Embryonic facial prominence (tissue), 1 donor: ENCODE measurements around the gene ITGAD.
"Not testable (repeated sequence)": the region's sequence is repeated elsewhere in the genome, so short reads cannot be mapped to it uniquely, and the experiment has no call there.

Experiments
- DNase-seq: peaks from one replicate; pipeline ENCODE4 v3.0.0-alpha.2; 2016; ENCODE audit errors: extremely low spot score

Gene ITGAD

GRCh38 chr16:31403590-31404352, 10.6 kb downstream of the ITGAD start:
- no peak for DNase-seq

DNA sequence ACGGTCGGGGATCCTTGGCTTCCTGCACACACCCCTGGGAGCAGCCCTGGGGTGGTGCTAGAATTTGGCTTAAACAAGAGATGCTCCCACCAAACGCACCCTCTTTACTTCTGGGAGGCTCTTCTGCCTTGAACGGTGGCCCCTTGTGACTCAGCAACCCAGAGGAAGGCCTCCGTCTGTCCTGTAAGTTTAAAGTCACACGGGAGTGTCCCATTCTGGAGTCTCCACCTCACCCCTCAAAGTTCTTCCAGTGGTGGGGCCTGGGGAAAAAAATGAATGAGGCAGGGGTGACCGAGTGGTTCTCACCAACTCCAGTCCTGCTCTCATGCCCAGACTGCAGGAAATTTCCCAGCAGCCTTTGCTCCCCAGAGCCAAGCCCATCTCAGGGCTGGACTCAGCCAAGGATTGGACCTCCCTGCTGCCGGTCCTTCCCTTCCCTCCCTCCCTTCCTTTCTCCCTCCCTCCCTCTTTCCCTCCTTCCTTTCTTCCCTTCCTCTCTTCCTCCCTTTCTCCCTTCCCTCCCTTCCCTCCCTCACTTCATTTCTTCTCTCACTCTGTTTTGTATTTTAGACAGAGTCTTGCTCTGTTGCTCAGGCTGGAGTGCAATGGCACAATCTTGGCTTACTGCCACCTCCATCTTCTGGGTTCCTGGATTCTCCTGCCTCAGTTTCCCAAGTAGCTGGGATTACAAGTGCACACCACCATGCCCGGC, 11.4 kb downstream of the ITGAD start:
- DNase-seq = no peak

DNA sequence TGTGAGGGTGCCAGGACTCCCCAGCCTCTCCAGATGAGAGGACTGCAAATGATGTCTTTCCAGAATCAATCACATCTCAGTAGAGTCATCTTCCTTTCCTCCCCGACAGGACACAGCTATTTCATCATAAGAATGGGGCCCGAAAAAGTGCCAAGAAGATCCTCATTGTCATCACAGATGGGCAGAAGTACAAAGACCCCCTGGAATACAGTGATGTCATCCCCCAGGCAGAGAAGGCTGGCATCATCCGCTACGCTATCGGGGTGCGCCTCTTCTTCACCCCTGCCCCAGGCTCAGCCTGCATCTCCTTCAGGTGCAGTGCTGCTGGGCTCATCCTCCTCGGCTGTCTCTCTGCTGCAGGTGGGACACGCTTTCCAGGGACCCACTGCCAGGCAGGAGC, 14.3 kb downstream of the ITGAD start:
- DNase-seq = no peak

GRCh38 chr16:31409433-31409832, 16.3 kb downstream of the ITGAD start:
- DNase-seq = no peak

DNA sequence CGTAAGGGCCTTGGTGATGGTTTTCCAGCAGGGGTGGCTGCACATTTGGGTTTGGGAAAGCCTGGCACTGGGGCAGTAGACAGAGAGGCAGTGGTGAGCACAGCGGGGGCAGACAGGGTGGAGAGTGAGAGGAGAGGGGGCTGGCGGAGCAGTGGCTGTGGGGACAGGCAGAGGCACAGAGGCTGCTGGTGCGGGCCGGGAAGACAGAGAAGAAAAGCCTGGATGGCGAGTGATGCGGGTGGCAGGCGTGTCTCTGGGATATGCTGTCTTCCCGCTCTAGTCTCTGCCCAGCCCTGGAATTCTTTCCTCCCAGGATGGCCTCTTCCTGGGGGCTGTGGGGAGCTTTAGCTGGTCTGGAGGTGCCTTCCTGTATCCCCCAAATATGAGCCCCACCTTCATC, 16.9 kb downstream of the ITGAD start:
- DNase-seq = no peak

DNA sequence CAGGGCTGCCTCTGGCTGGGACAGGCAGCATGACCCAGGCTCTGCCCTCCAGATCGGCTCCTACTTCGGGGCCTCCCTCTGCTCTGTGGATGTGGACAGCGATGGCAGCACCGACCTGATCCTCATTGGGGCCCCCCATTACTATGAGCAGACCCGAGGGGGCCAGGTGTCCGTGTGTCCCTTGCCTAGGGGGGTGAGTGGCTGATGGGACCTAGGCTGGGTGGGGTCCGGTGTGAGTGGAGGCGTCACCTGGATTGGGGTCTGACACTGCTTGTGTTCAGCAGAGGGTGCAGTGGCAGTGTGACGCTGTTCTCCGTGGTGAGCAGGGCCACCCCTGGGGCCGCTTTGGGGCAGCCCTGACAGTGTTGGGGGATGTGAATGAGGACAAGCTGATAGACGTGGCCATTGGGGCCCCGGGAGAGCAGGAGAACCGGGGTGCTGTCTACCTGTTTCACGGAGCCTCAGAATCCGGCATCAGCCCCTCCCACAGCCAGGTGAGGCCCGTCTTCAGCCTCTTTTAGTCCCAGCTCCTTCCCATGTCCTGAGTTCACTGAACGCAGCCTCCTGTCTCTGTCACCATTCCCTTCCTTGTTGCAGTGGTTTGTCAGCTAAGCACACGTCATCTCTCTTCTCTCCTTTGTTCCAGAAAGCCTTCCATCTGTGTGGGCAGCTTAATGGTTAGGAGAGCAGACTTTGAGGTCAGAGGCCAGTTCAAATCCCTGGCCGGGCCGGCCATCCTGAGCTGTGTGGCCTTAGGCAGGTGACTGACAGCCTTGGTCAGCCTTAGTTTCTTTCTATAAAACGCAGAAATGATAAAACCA, 18.1 kb downstream of the ITGAD start:
- DNase-seq = no peak

DNA sequence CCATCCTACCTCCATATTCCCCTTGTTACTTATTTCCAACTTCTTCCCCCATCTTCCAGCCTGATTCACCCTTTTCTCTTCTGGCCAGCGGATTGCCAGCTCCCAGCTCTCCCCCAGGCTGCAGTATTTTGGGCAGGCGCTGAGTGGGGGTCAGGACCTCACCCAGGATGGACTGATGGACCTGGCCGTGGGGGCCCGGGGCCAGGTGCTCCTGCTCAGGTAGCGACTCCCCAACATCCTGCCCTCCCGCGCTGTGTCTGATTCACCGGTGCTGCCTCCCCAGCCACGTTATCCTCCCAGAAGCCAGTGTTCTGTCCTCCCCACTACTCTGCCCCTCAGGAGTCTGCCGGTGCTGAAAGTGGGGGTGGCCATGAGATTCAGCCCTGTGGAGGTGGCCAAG, 19.6 kb downstream of the ITGAD start:
- DNase-seq = no peak

GRCh38 chr16:31413381-31413780, 20.2 kb downstream of the ITGAD start:
- DNase-seq = no peak

GRCh38 chr16:31413943-31414342, 20.8 kb downstream of the ITGAD start:
- DNase-seq = no peak

GRCh38 chr16:31414706-31415105, 21.6 kb downstream of the ITGAD start:
- no peak for DNase-seq

- DNase-seq = no peak
Measured at GRCh38 chr16:31416371-31416770, 23.2 kb downstream of the ITGAD start.

DNA sequence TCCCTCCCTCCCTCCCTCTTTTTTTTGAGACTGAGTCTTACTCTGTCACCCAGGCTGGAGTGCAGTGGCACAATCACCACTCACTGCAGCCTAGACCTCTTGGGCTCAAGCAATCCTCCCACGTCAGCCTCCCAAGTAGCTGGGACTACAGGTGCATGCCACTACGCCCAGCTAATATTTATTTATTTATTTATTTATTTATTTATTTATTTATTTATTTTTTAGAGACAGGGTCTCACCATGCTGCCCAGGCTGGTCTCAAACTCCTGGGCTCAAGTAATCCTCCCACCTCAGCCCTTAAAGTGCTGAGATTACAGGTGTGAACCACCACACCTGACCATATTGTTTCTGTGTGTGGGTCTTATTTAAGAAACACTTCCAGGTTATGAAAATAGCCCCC, 23.9 kb downstream of the ITGAD start:
- DNase-seq = not testable (repeated sequence)

GRCh38 chr16:31417916-31418315, 24.8 kb downstream of the ITGAD start:
- no peak for DNase-seq

DNA sequence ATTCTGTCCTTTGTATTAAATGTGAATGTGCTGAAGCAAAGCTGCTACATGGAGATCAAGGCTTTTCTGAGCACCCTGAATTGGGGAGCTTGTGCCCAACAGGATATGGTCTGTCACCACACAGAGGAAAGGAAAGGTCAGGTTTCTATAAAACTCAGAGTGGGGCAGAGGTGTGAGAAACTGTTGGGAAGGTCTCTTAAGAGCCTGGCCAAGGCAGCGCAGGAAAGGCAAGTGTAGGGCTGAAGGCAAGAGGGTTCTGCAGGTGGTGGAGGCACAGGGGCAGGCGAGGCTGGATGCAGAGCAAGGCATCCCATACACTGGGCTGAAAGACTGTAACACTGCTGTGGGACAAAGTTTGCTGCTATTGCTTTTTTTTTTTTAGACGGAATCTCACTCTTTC, 26.9 kb downstream of the ITGAD start:
- DNase-seq = no peak

GRCh38 chr16:31421587-31421986, 28.5 kb downstream of the ITGAD start:
- no peak for DNase-seq

DNA sequence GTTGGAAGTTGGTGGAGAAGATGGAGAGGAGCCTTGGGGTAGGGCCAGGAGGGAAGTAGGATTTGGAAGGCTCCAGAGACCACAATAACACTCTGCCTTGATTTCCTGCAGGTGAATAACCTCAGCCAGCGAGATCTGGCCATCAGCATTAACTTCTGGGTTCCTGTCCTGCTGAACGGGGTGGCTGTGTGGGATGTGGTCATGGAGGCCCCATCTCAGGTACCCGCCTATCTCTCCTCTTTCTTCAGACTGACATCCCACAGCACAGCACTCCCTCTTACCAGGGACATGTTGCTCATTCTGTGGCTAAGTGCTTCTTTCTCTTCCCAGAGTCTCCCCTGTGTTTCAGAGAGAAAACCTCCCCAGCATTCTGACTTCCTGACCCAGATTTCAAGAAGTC, 30.1 kb downstream of the ITGAD start:
- no peak for DNase-seq

- no peak for DNase-seq
Measured at GRCh38 chr16:31423801-31424200, 30.7 kb downstream of the ITGAD start.

DNA sequence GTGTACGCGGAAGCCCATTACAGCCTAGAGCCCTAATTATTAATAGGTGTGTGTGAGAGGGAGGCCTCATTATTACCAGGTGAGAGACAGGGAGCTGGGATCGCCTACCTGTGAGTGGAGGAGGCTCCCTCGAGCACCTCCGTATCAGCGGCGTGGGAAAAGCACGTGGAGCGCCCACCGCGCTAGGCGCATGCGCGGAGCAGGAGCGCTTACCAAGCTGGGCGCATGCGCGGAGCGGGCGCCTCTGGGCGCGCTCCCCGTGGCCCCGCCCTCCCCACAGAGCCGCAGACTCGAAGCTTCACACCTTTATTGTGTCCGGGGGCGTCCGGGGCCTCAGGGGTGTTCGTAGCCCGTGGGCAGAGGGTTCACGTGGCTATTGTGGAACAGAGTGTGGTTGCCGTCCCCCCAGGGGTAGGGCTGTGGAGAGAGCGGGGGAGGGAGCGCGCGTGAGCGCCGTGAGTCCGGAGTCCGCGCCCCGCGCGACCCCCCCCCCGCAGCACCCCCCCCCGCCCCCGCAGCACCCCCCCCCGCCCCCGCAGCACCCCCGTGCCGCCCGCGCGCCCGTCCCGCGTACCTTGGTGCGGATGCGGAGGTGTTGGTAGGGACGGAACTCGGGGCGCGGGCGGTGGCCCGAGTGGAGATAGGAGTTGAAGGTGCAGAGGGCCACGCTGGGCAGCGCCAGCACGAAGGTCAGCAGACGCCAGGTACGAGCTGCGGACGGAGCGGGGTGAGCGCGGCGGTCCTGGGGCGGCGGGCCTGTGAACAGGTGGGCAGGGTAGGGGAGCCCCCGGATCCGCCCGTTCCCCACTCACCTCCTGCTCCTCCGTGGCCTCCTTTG, 34.5 kb downstream of the ITGAD start:
- DNase-seq = no peak

DNA sequence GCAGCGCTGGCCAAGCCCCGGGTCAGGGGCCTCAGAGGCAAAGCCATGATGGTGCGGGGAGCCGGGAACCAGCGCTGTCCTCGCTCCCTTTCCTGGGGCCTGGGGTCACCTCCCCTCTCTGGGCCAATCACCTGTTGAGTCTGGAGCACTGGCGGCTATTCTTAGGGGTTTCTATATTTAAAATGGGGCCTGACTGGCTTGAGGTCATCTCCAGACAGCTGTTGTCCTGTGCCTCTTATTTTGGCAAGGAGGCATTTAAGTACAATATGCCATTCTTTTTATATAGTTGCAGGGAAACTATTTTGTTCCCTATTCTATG, 35.1 kb downstream of the ITGAD start, which contains the start of gene COX6A2:
COX6A2 (minus strand) TSS at position 82 of the 319 bp plus-strand sequence; CDS start at position 47, 35 bp downstream.
- DNase-seq = no peak

DNA sequence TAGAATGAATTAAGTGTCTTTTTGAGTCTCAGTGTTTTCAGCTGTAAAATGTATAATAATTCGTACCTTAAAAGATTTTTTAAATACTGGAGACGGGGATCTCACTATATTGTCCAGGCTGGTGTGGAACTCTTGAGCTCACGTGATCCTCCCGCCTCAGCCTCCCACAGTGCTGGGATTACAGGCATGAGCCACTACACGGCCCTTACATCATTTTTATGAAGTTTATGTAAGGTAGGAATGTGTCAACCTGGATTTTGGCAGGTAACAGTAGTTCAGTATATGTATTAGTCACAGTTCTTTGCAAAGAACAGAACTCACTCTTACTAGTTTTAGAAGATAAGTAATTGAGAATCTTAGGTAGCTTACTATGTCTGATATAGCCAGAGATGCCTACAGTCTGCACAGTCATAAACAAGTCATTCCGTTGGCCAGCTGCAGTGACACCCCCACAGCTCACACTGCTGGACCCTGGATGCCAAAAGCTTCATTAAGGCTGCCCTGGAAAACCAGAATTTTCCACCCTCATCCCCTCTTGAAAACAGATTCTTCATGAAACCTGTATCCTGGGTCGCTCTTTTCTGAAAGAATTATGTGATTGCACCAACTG, 35.6 kb downstream of the ITGAD start:
- DNase-seq = no peak

GRCh38 chr16:31429314-31429713, 36.2 kb downstream of the ITGAD start:
- DNase-seq = no peak
